ENCODE data around the gene SPC24.

The SPC24 gene

Small RNAs within 50 kb of the gene (microRNA-seq; reads per million reads assigned to microRNA genes)
- gene MIR6886, result 6.3 reads per million, percentile 21 among the genes with 10 or more reads in this experiment

Measured in HL-60 (cell line).